Glutamatergic neuron (in vitro differentiated cells): ENCODE measurements around the gene ALPP. TPM values are rescaled to one million over a fixed set of nuclear protein-coding genes. Genes with fewer than 3 reads are reported as not detected.
"Not testable (repeated sequence)": the region's sequence is repeated elsewhere in the genome, so short reads cannot be mapped to it uniquely, and the experiment has no call there.

Experiments used
- DNase-seq: peaks from one replicate; pipeline ENCODE4 v3.0.0; 2022
- H3K27ac Mint-ChIP-seq: one replicate; pipeline ENCODE4 v1.8.0; 2020; ENCODE audit warnings: mild to moderate bottlenecking, mixed read lengths, inconsistent platforms; ENCODE audit not compliant: unreplicated experiment
- H3K27me3 Mint-ChIP-seq: one replicate; pipeline ENCODE4 v1.8.0; 2020; ENCODE audit warnings: mild to moderate bottlenecking, moderate library complexity, mixed read lengths, inconsistent platforms; ENCODE audit not compliant: unreplicated experiment
- H3K36me3 Mint-ChIP-seq: one replicate; pipeline ENCODE4 v1.8.0; 2020; ENCODE audit warnings: mild to moderate bottlenecking, mixed read lengths, inconsistent platforms; ENCODE audit not compliant: unreplicated experiment
- H3K4me1 Mint-ChIP-seq: one replicate; pipeline ENCODE4 v1.8.0; 2020; ENCODE audit warnings: mild to moderate bottlenecking, low read depth, mixed read lengths, inconsistent platforms; ENCODE audit not compliant: unreplicated experiment
- H3K4me3 Mint-ChIP-seq: one replicate; pipeline ENCODE4 v1.8.0; 2020; ENCODE audit warnings: mild to moderate bottlenecking, mixed read lengths, inconsistent platforms; ENCODE audit not compliant: unreplicated experiment
- H3K9me3 Mint-ChIP-seq: one replicate; pipeline ENCODE4 v1.8.0; 2020; ENCODE audit warnings: mild to moderate bottlenecking, moderate library complexity, mixed read lengths, inconsistent platforms; ENCODE audit not compliant: unreplicated experiment
- total RNA-seq: library from RNA; stranded (reverse); fragmentation: NEBNext Ultra II Directional; extraction: Animal tissue kit (Norgen Biotek cat#: 25700); gene quantifications from one replicate; pipeline ENCODE4 v1.2.1, GENCODE V29; 2021; ENCODE audit not compliant: unreplicated experiment
- TF ChIP-seq, protein P1 (sequence below): fragments of 200-600 bp; sonication (generic); IDR thresholded peaks from one replicate; pipeline ENCODE4 v1.5.0; 2021; ENCODE audit not compliant: partially characterized antibody, unreplicated experiment

Gene ALPP
- total RNA-seq, 1 donor from 2014 or later = 0.34 TPM

- no peak for DNase-seq
- H3K4me1 Mint-ChIP-seq = no peaks in the 10 kb centered on the region
Observed at GRCh38 chr2:232376260-232376659, 2.3 kb upstream of the ALPP start.

DNA sequence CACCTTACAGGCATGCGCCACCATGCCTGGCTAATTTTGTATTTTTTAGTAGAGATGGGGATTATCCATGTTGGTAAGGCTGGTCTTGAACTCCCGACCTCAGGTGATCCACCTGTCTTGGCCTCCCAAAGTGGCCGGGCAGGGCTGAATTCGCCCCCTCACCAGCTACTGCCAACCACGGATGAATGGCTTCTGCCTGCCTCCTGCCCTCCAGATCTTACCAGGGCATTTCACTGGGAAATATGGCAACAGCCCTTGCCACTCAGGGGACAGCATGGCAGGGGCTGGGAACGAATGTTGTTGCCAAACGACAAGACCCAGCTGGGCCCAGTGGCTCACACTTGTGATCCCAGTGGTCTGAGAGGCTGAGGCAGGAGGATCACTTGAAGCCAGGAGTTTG is 1.8 kb upstream of the ALPP start:
- TF ChIP-seq, protein P1, sequence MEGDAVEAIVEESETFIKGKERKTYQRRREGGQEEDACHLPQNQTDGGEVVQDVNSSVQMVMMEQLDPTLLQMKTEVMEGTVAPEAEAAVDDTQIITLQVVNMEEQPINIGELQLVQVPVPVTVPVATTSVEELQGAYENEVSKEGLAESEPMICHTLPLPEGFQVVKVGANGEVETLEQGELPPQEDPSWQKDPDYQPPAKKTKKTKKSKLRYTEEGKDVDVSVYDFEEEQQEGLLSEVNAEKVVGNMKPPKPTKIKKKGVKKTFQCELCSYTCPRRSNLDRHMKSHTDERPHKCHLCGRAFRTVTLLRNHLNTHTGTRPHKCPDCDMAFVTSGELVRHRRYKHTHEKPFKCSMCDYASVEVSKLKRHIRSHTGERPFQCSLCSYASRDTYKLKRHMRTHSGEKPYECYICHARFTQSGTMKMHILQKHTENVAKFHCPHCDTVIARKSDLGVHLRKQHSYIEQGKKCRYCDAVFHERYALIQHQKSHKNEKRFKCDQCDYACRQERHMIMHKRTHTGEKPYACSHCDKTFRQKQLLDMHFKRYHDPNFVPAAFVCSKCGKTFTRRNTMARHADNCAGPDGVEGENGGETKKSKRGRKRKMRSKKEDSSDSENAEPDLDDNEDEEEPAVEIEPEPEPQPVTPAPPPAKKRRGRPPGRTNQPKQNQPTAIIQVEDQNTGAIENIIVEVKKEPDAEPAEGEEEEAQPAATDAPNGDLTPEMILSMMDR = no peak
- Mint-ChIP-seq H3K36me3 (no peaks in the 10 kb centered on the region), H3K4me3 (no peak overlapping the region), H3K27ac (no peak overlapping the region), H3K9me3 (peaks cover 3% of the 10 kb centered on the region), H3K27me3 (no peaks in the 10 kb centered on the region), H3K4me1 (no peaks in the 10 kb centered on the region)
- no peak for DNase-seq

More at GRCh38 chr2:232376260-232376659, 2.3 kb upstream of the ALPP start:
- H3K4me3 Mint-ChIP-seq = no peak overlapping the region
- H3K27me3 Mint-ChIP-seq = no peaks in the 10 kb centered on the region
- TF ChIP-seq, protein P1 = no peak
- H3K36me3 Mint-ChIP-seq = no peaks in the 10 kb centered on the region
- H3K27ac Mint-ChIP-seq = no peak overlapping the region
- peaks cover 3% of the 10 kb centered on the region for H3K9me3 Mint-ChIP-seq

- Mint-ChIP-seq H3K4me3 (no peak overlapping the region), H3K27ac (no peak overlapping the region), H3K36me3 (no peaks in the 10 kb centered on the region), H3K4me1 (no peaks in the 10 kb centered on the region), H3K9me3 (peaks cover 3% of the 10 kb centered on the region), H3K27me3 (no peaks in the 10 kb centered on the region)
- no peak for DNase-seq
- TF ChIP-seq, protein P1 = no peak
Observed at GRCh38 chr2:232377319-232377718, 1.2 kb upstream of the ALPP start.

DNA sequence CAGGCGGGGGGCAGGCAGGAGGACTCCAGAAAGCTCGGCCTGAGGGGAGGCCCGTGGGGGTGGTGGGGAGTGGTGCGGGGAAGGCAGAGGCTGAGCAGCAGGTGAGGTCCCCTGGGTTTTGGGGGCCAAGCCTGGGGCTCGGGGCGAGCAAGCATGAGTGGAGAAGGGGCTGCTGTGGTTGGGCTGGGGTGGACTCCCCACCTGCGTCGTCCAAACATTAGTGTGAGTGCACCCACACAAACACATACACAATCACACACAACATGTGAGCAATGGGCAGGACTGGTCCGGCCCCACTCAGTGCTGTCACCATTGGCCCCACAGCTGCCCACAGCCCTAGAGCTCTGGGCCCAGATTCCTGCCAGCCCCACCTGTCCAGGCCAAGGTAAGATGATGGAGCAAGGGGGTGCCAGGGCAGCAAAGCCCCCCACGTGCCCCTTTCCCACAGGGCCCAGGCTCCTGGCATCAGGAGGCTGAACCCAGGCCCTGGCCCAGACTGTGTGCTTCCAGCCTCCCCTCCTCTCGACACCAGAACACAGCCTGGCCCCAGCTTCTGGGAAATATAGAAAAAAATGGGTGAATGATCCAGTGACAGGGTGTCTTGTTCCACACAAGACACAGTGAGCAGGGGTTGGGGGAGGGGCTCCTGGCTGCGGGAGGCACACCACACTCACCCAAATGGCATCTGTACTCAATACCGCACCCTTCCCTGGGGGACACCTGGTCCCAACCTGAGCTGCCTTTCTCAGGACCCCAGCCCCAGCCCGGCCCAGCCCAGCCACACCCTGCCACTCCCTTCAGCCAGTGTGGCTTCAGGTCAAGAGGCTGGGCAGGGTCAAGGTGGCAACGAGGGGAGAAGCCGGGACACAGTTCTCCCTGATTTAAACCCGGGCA is 463 bp upstream of the ALPP start:
- Mint-ChIP-seq H3K36me3 (no peaks in the 10 kb centered on the region), H3K4me1 (no peaks in the 10 kb centered on the region), H3K27me3 (peaks cover 2% of the 10 kb centered on the region), H3K4me3 (no peak overlapping the region), H3K27ac (no peak overlapping the region), H3K9me3 (peaks cover 3% of the 10 kb centered on the region)
- TF ChIP-seq, protein P1 = no peak
- DNase-seq = no peak

GRCh38 chr2:232379610-232380590 is 1.3 kb downstream of the ALPP start:
- not testable (repeated sequence) for H3K4me1 Mint-ChIP-seq, H3K9me3 Mint-ChIP-seq, H3K27ac Mint-ChIP-seq

GRCh38 chr2:232381204-232382031 is 2.9 kb downstream of the ALPP start:
- H3K4me1 Mint-ChIP-seq, DNase-seq, H3K9me3 Mint-ChIP-seq, H3K36me3 Mint-ChIP-seq, H3K27ac Mint-ChIP-seq, H3K4me3 Mint-ChIP-seq: not testable (repeated sequence)
- peaks cover 18% of the 10 kb centered on the region for H3K27me3 Mint-ChIP-seq

More at GRCh38 chr2:232379610-232380590, 1.3 kb downstream of the ALPP start:
- H3K4me3 Mint-ChIP-seq, H3K36me3 Mint-ChIP-seq, DNase-seq, H3K27me3 Mint-ChIP-seq: not testable (repeated sequence)
